ENCODE measurements around the gene LRP1B.

DNA sequence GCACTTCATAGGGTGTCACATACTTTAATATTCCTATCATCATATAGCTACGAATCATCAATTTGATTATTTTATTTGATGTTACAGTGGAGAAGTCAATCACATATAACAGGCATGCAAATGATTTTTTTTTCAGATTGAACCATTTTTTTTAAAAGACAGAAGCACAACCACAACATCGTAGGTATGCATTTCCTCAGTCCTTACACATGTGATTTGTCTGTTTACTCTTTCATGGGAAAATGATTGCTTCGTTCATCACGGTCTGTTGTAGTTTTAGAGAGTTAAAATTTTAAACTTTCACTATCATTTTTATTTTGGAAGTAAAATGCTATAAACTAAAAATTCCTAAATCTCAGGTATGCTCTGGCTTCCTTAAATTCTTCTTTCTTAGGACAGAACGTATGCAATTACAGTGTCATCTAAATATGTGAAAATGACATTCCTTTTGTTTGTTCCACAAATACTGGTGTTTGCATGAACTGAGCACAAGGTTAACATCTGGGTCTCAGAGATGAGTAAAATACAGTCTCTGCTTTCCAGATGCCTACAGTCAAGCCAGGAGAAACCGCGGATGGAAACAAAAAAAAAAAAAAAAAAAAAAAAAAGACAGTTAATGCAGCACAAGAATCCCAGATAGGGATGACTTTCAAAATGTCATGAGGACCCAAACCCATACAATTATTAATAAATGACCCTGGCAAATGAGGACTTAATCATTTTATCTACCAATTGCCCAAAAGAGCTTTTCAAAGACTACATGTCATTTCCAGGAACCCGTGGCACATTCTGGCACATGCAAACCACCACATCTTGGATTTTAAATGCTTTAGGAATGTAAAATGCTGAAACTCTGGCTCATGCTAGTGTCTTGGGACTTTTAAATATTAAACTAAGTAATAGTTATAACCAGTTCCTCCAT lies 201.2 kb downstream of the LRP1B start:
- TF ChIP-seq CTCF (IDR thresholded peaks at IDR 0.05) (no peak), POLR2AphosphoS5 (IDR thresholded peaks at IDR 0.05; ENCODE audit: insufficient read depth in 1 of 2, low read depth in 1 of 2) (no peak)

Data from vagina (tissue), 2 donors.